HG03432 (cell line): ENCODE results near the gene CTDP1.
A peak's percentile ranks its signal among the peaks of the same experiment; 100 is the strongest.

Experiments
- ATAC-seq: cut with Tn5 transposase; IDR thresholded peaks from one replicate; pipeline ENCODE4 v1.9.1; 2021; ENCODE audit warnings: mild to moderate bottlenecking, moderate library complexity; ENCODE audit not compliant: unreplicated experiment

Gene CTDP1

DNA sequence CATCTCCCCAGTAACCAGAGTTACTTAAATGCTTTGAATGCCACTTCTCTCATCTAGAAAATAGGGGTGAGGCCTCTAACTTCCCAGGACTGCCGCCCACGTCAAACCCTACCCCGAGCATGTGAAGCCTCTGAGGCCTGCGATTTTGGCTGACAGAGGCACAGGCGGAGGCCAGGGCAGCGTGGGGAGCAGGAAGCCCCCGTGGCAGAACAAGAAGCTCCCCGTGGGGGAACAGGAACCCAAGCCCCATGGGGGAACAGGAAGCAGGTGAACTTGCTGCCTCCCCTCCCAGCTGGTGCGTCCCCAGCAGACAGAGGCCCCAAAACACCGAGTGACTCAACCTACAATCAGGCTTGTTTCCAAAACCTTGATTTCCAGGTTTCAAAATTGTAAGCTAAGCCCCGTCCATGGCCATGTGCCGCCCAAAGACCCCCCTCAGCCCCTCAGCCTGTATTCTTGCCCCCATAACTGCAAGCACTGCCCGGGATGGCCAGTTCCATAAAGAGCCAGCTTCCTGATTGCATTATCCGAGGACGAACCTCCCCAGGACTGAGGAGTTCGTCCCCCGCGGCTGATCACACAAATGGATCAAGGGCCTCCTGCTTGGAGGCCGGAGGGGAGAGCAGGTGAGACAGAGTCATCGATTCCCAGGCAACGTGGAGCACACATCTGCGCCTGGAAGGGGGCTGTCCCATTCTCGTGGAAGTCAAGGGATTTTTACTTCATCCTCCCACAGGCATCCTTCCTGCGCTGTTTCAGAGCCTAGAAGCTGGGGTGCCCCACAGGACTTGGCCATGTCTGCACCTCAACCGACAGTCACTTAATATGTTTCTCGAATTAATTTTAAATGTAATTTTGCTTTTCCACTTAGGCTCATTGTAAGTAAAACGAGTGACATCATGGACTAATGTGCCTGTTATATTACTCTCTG is 36.3 kb upstream of the CTDP1 start:
- ATAC-seq = no peak

- peak; percentile 91 for ATAC-seq
These were observed 35.5 kb upstream of the CTDP1 start for GRCh38 chr18:79644006-79644665.

DNA sequence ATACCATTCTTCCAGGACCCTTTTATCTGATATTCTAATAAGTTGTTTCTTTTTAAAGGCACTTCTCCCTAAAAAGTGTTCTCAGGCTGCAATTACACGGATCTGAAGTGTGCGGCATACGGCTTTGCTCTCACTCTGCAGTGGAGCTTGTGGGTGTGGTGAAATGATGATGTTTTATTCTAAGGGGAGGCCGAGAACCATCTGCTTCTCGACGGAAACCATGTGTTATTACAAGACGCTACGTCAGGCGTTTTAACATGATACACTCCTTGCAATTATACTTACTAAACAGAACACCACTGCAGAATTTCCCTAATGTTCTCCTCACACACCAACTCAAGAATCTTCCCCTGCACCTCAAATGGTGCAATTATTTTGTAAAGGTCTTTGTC is 34.9 kb upstream of the CTDP1 start:
- ATAC-seq = no peak

DNA sequence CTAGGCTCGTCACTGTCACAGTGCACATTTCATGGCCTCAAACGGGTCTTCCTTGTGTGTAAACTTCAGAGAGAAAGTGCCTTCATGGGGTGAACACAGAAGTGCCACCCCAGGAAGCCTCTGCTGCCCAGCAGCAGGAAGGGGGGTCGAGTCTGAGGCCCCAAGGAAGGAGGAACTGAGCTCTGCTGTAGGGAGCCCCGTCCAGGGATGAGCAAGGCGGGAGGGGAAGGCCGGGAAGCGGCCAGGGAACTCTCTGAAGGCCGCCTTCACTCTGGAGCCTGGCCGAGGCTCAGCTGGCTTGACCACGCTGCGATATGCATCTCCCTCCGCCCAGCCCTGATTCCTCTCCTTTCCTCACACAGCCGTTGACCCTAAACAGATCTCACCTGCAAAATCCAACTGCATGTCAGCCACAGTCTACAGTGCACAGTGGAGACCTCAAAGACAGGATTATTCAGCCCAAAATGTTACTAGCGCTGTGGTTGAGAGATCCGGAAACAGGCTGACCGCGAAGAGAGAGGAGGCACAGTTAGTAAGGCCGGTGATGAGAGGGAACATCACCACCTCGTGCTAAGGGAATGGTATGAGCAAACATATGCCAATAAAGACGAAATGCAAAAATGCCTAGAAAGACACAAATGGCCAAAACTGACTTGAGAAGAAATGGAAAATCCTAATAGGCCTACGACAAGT is 34.2 kb upstream of the CTDP1 start:
- no peak for ATAC-seq

DNA sequence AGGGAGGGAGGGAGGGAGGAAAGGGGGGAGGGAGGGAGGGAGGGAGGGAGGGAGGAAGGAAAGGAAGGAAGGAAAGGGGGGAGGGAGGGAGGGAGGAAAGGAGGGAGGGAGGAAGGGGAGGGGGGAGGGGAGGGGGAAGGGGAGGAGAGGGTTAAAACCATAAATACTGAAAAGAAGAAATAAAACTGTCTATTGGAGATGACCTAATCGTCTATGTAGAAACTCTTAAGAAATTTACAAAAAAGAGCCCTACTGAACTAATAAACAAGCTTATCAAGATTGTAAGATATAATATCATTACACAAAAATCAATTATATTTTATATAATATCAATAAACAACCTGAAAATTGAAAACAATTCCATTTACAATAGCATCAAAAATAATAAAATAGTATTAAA is 32.3 kb upstream of the CTDP1 start:
- ATAC-seq = no peak

GRCh38 chr18:79650959-79651358 is 28.6 kb upstream of the CTDP1 start:
- ATAC-seq = no peak

GRCh38 chr18:79657342-79657996 is 22.1 kb upstream of the CTDP1 start:
- no peak for ATAC-seq

DNA sequence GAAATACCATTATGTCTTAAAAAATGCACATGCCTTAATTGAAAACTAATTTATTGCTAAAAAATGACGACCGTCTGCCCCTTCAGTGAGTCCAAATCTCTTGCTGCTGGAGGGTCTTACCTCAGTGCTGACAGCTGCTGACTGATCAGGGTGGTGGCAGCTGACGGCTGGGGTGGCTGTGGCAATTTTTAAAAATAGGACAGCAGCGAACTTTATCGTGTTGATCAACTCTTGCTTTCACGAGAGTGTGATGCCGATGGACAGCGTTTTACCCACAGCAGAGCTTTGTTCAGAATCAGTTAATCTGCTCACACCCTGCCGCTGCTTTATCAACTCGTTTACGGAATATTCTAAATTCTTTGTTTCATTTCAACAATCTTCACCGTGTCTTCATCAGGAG is 21.2 kb upstream of the CTDP1 start:
- no peak for ATAC-seq

GRCh38 chr18:79659733-79660132 is 19.9 kb upstream of the CTDP1 start:
- no peak for ATAC-seq

- no peak for ATAC-seq
These were observed 17.6 kb upstream of the CTDP1 start for GRCh38 chr18:79662034-79662433.

DNA sequence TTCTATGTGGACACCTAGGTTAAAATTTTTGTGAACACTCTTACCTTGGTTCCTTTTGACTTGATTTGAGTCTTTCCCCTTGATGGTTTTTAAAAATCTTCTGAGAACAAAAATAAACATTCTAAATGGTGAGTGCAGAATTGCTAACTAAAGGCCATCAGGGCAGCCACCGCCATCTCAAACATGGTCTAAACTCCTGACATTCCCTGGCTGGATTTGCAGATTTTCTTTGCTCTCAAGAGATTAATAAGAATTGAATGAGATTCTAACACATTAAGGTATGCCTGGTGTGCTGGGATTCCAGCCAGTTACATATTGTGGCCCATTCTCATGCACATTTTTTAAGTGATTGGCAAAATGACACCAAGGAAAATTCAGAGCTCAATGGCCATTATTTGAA is 17.2 kb upstream of the CTDP1 start:
- ATAC-seq = no peak

GRCh38 chr18:79664525-79665125 is 15.0 kb upstream of the CTDP1 start:
- no peak for ATAC-seq

- no peak for ATAC-seq
These were observed 11.4 kb upstream of the CTDP1 start for GRCh38 chr18:79668203-79668602.

GRCh38 chr18:79672490-79673276 is 6.9 kb upstream of the CTDP1 start:
- ATAC-seq = no peak

DNA sequence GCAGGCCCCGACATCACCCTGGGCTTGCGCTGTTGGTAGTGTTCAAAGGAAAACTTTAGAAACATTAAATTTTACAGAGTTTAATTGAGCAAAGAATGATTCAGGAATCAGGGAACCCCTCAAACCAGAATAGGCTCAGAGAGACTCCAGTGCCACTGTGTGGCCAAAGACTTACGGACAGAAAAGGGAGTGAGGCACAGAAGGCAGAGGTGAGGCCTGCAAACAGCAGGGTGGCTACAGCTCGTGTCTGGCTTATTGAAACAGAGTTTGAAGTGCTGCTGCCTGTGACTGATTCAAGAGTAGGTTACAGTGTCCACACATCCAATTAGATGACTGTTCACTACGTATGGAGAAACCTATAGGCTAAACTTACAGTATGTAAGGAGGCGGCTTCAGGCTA is 2.4 kb upstream of the CTDP1 start:
- no peak for ATAC-seq

DNA sequence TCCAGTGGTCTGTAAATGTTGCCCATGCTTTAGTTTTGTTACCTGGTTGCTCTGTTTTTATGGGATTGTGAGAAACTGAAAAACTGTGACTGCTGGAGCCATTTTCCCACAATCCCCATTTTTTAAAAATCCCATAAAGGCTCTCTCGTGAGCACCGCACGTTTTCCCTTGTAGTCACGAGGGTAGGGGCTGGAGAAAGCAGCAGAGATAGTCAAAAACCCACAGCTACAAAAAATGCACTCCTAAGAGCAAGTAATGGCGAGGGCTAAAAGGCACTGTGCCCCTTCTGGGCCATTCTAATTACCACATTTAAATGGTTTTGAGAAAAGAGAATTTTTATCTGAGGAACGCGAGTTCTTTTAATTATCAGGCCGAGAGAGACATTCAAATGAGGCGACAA is 1.8 kb upstream of the CTDP1 start:
- ATAC-seq = no peak

- ATAC-seq = peak; percentile 94
These were observed 695 bp upstream of the CTDP1 start for GRCh38 chr18:79678665-79679551.

GRCh38 chr18:79680100-79680879 is 687 bp downstream of the CTDP1 start:
- peak; percentile 4 for ATAC-seq
